Colonic mucosa (tissue), 4 donors: ENCODE data around the gene UBALD1. TPM values are rescaled to one million over a fixed set of nuclear protein-coding genes. Genes with fewer than 3 reads are reported as not detected.

Experiments
- DNase-seq: peaks from one replicate; pipeline ENCODE4 v3.0.0-alpha.2; 2020
- H3K27ac ChIP-seq: fragments of 200-600 bp; one replicate; pipeline ENCODE4 v1.8.0; 2021
- H3K27me3 ChIP-seq: fragments of 200-600 bp; one replicate; pipeline ENCODE4 v1.8.0; 2021
- H3K36me3 ChIP-seq: fragments of 200-600 bp; one replicate; pipeline ENCODE4 v1.8.0; 2021
- H3K4me1 ChIP-seq: fragments of 200-600 bp; one replicate; pipeline ENCODE4 v1.8.0; 2021; ENCODE audit warnings: mild to moderate bottlenecking
- H3K4me3 ChIP-seq: fragments of 200-600 bp; one replicate; pipeline ENCODE4 v1.8.0; 2021
- H3K9ac ChIP-seq, 2 donors: one replicate each; pipeline ENCODE4 v1.7.0; 2013; ENCODE audit warnings: control low read depth in 2 of 2, low read depth in 2 of 2, low read length in 2 of 2
- H3K9me3 ChIP-seq: fragments of 200-600 bp; one replicate; pipeline ENCODE4 v1.8.0; 2021
- CTCF ChIP-seq: fragments of 200-600 bp; IDR thresholded peaks from one replicate; pipeline ENCODE4 v1.8.0; 2022; ENCODE audit warnings: antibody characterized with exemption, mild to moderate bottlenecking
- intact Hi-C: fragments of 100-400 bp; cut with DNase I; formaldehyde crosslinking; loops from one replicate; pipeline ENCODE4 v1.14.1; 2022
- total RNA-seq, 2 donors: library from RNA; stranded (reverse); fragmentation: NEBNext Ultra II Directional in 1 of 2; extraction: Animal tissue kit (Norgen Biotek cat#: 25700) in 1 of 2; gene quantifications; one replicate each; pipeline ENCODE4 v1.2.1, GENCODE V29; 2021
- donor health status: healthy.
- donor health status: DM: no; HTN: no; CAD: no.
- donor health status: DM: no; HTN: no; CAD: no.

Gene UBALD1
- total RNA-seq, 2 donors from 2014 or later, result 19.4 to 20.2 TPM

GRCh38 chr16:4616047-4616811, 1.5 kb upstream of the UBALD1 start:
- no peaks in the 10 kb centered on the region for H3K36me3 ChIP-seq
- no peaks in the 10 kb centered on the region for H3K9me3 ChIP-seq
- H3K27ac ChIP-seq, result peak overlapping the region; percentile 92
- H3K27me3 ChIP-seq, result no peaks in the 10 kb centered on the region
- DNase-seq, result peak; percentile 99
- peak; percentile 28 for TF ChIP-seq CTCF
- H3K9ac ChIP-seq, result peak overlapping the region; percentile 91 to 96
- intact Hi-C loops, result no loop called here
- H3K4me1 ChIP-seq, result peaks cover 19% of the 10 kb centered on the region
- H3K4me3 ChIP-seq, result peak overlapping the region; percentile 49

GRCh38 chr16:4615384-4616046, 827 bp upstream of the UBALD1 start:
- intact Hi-C loops, result no loop called here
- Histone ChIP-seq H3K36me3 (no peaks in the 10 kb centered on the region), H3K4me3 (peak overlapping the region; percentile 83), H3K4me1 (peaks cover 19% of the 10 kb centered on the region), H3K27me3 (no peaks in the 10 kb centered on the region), H3K9ac (peak overlapping the region; percentile 82 to 92), H3K27ac (peak overlapping the region; percentile 92), H3K9me3 (no peaks in the 10 kb centered on the region)
- TF ChIP-seq CTCF, result no peak
- DNase-seq, result peak; percentile 50

- intact Hi-C loops, result no loop called here
Observed at GRCh38 chr16:4613636-4614570, 785 bp downstream of the UBALD1 start.

GRCh38 chr16:4612977-4613635, 1.6 kb downstream of the UBALD1 start:
- TF ChIP-seq CTCF, result no peak
- peak overlapping the region; percentile 83 for H3K4me3 ChIP-seq
- H3K9ac ChIP-seq, result peak overlapping the region; percentile 80 to 92
- intact Hi-C loops, result no loop called here
- H3K27me3 ChIP-seq, result no peaks in the 10 kb centered on the region
- peaks cover 16% of the 10 kb centered on the region for H3K4me1 ChIP-seq
- no peaks in the 10 kb centered on the region for H3K9me3 ChIP-seq
- no peak overlapping the region for H3K27ac ChIP-seq
- DNase-seq, result no peak
- H3K36me3 ChIP-seq, result no peaks in the 10 kb centered on the region

More at GRCh38 chr16:4613636-4614570, 785 bp downstream of the UBALD1 start:
- DNase-seq, result no peak
- Histone ChIP-seq H3K27ac (peak overlapping the region; percentile 92), H3K4me1 (peaks cover 19% of the 10 kb centered on the region), H3K36me3 (no peaks in the 10 kb centered on the region), H3K27me3 (no peaks in the 10 kb centered on the region), H3K9me3 (no peaks in the 10 kb centered on the region), H3K4me3 (peak overlapping the region; percentile 83), H3K9ac (peak overlapping the region; percentile 80 to 92)
- no peak for TF ChIP-seq CTCF

- H3K9me3 ChIP-seq, result no peaks in the 10 kb centered on the region
- peaks cover 16% of the 10 kb centered on the region for H3K4me1 ChIP-seq
- TF ChIP-seq CTCF, result no peak
- no peaks in the 10 kb centered on the region for H3K27me3 ChIP-seq
- no peak for DNase-seq
- H3K4me3 ChIP-seq, result no peak overlapping the region
- H3K9ac ChIP-seq, result no peak overlapping the region
- H3K27ac ChIP-seq, result no peak overlapping the region
- no peaks in the 10 kb centered on the region for H3K36me3 ChIP-seq
- intact Hi-C loops, result no loop called here
Observed at GRCh38 chr16:4612474-4612931, 2.2 kb downstream of the UBALD1 start.
